HCT116 (cell line): Measurements from ENCODE around the gene PKHD1.

Source experiments
- ATF3 ChIP-seq: IDR thresholded peaks from 2 replicates; pipeline ENCODE4 v1.6.1; 2012
- CBX3 ChIP-seq: IDR thresholded peaks from 2 replicates; pipeline ENCODE4 v1.6.1; 2012; ENCODE audit warnings: low read depth
- CTCF ChIP-seq, 3 experiments: fragments of 200-600 bp in 1 of 3; sonication (generic) in 1 of 3; IDR thresholded peaks in 2 of 3; conservative IDR thresholded peaks in 1 of 3; 2 replicates each; pipeline ENCODE4 v1.5.1; 2012 to 2017; ENCODE audit warnings: low read depth in 2 of 3, low read length in 2 of 3, antibody characterized with exemption in 1 of 3, borderline replicate concordance in 1 of 3, control low read depth in 1 of 3, mild to moderate bottlenecking in 1 of 3, mixed read lengths in 1 of 3, mixed run types in 1 of 3, moderate library complexity in 1 of 3; ENCODE audit not compliant: insufficient read depth in 1 of 3
- ELF1 ChIP-seq: IDR thresholded peaks from 2 replicates; pipeline ENCODE4 v1.6.1; 2012; ENCODE audit warnings: low read depth, borderline replicate concordance
- MAX ChIP-seq: IDR thresholded peaks from 2 replicates; pipeline ENCODE4 v1.6.1; 2012
- POLR2A ChIP-seq: IDR thresholded peaks from 2 replicates; pipeline ENCODE4 v1.7.0; 2011; ENCODE audit warnings: borderline replicate concordance; ENCODE audit not compliant: insufficient read depth, insufficient read length; ENCODE audit errors: extremely low read depth
- POLR2AphosphoS5 ChIP-seq: IDR thresholded peaks from 2 replicates; pipeline ENCODE4 v1.6.1; 2011; ENCODE audit warnings: mild to moderate bottlenecking, low read depth, low read length, moderate library complexity
- RAD21 ChIP-seq: IDR thresholded peaks from 2 replicates; pipeline ENCODE4 v1.6.1; 2012; ENCODE audit warnings: low read depth, mild to moderate bottlenecking
- REST ChIP-seq: IDR thresholded peaks from 2 replicates; pipeline ENCODE4 v1.6.1; 2012; ENCODE audit warnings: low read depth
- SIN3A ChIP-seq: IDR thresholded peaks from 2 replicates; pipeline ENCODE4 v1.6.1; 2012; ENCODE audit warnings: low read depth
- SP1 ChIP-seq: IDR thresholded peaks from 2 replicates; pipeline ENCODE4 v1.6.1; 2012; ENCODE audit warnings: low read depth
- TCF7L2 ChIP-seq: IDR thresholded peaks from 2 replicates; pipeline ENCODE4 v1.7.0; 2011; ENCODE audit warnings: borderline replicate concordance, inconsistent platforms; ENCODE audit not compliant: insufficient read depth, insufficient read length; ENCODE audit errors: extremely low read depth
- YY1 ChIP-seq: IDR thresholded peaks from 2 replicates; pipeline ENCODE4 v1.6.1; 2011; ENCODE audit warnings: low read length, low read depth, moderate library complexity, mild to moderate bottlenecking; ENCODE audit not compliant: insufficient replicate concordance; ENCODE audit errors: extremely low read depth

GRCh38 chr6:51568771-51569170 lies 518.6 kb downstream of the PKHD1 start:
- no peak for TF ChIP-seq POLR2AphosphoS5
- no peak for TF ChIP-seq POLR2A
- no peak for TF ChIP-seq CTCF (IDR thresholded peaks at IDR 0.05 in 2 of 3, conservative IDR thresholded peaks at IDR 0.05 in 1 of 3; ENCODE audit: borderline replicate concordance in 1 of 3, insufficient read depth in 1 of 3, low read depth in 2 of 3, low read length in 2 of 3)
- TF ChIP-seq SP1: no peak
- TF ChIP-seq YY1: no peak
- no peak for TF ChIP-seq TCF7L2
- TF ChIP-seq CBX3: no peak
- no peak for TF ChIP-seq MAX
- no peak for TF ChIP-seq REST
- no peak for TF ChIP-seq ATF3
- no peak for TF ChIP-seq SIN3A
- TF ChIP-seq RAD21: no peak
- TF ChIP-seq ELF1: no peak
